Activated T-cell treated with anti-CD3 and anti-CD28 coated beads for 4 hours (primary cell): ENCODE measurements around the gene ATP6V0D1.

Source experiments
- DNase-seq: peaks from one replicate; pipeline ENCODE4 v3.0.0-alpha.2; 2020

The ATP6V0D1 gene

GRCh38 chr16:67443265-67443664 lies 37.7 kb downstream of the ATP6V0D1 start:
- DNase-seq: no peak

- DNase-seq: no peak
These were observed 38.2 kb downstream of the ATP6V0D1 start for GRCh38 chr16:67442581-67443255.

GRCh38 chr16:67441907-67442306 lies 39.0 kb downstream of the ATP6V0D1 start:
- DNase-seq: no peak

GRCh38 chr16:67441271-67441753 lies 39.6 kb downstream of the ATP6V0D1 start:
- no peak for DNase-seq

GRCh38 chr16:67438824-67439393 lies 42.0 kb downstream of the ATP6V0D1 start:
- no peak for DNase-seq

GRCh38 chr16:67438098-67438791 lies 42.7 kb downstream of the ATP6V0D1 start:
- no peak for DNase-seq

- DNase-seq: no peak
These were observed 43.4 kb downstream of the ATP6V0D1 start for GRCh38 chr16:67437513-67437912.

- DNase-seq: no peak
These were observed 44.2 kb downstream of the ATP6V0D1 start for GRCh38 chr16:67436640-67437193.

- DNase-seq: no peak
These were observed 45.2 kb downstream of the ATP6V0D1 start for GRCh38 chr16:67435758-67436164.

GRCh38 chr16:67433131-67433719 lies 47.7 kb downstream of the ATP6V0D1 start:
- no peak for DNase-seq

- DNase-seq: no peak
These were observed 48.5 kb downstream of the ATP6V0D1 start for GRCh38 chr16:67432506-67432890.

GRCh38 chr16:67431775-67432505 lies 49.0 kb downstream of the ATP6V0D1 start:
- DNase-seq: no peak

- no peak for DNase-seq
These were observed 49.8 kb downstream of the ATP6V0D1 start, which contains the start of gene HSD11B2 for GRCh38 chr16:67430977-67431774. TSS of gene HSD11B2 (plus strand) at chr16:67431121. CDS start at chr16:67431249, 128 bp downstream.

- peak; percentile 12 for DNase-seq
These were observed 50.4 kb downstream of the ATP6V0D1 start for GRCh38 chr16:67430504-67430976.

- no peak for DNase-seq
These were observed 51.0 kb downstream of the ATP6V0D1 start for GRCh38 chr16:67429799-67430503.

GRCh38 chr16:67429053-67429798 lies 51.7 kb downstream of the ATP6V0D1 start:
- no peak for DNase-seq

GRCh38 chr16:67428146-67428731 lies 52.7 kb downstream of the ATP6V0D1 start:
- peak; percentile 32 for DNase-seq

- no peak for DNase-seq
These were observed 54.0 kb downstream of the ATP6V0D1 start for GRCh38 chr16:67426950-67427349.

GRCh38 chr16:67426022-67426421 lies 54.9 kb downstream of the ATP6V0D1 start:
- no peak for DNase-seq

- no peak for DNase-seq
These were observed 55.4 kb downstream of the ATP6V0D1 start for GRCh38 chr16:67425580-67425979.
